ENCODE measurements around the gene RFX3. TPM values are rescaled to one million over a fixed set of nuclear protein-coding genes. Genes with fewer than 3 reads are reported as not detected.
A peak's percentile ranks its signal among the peaks of the same experiment; 100 is the strongest.

The RFX3 gene
- total RNA-seq, 1 donor: 1.4 TPM

DNA sequence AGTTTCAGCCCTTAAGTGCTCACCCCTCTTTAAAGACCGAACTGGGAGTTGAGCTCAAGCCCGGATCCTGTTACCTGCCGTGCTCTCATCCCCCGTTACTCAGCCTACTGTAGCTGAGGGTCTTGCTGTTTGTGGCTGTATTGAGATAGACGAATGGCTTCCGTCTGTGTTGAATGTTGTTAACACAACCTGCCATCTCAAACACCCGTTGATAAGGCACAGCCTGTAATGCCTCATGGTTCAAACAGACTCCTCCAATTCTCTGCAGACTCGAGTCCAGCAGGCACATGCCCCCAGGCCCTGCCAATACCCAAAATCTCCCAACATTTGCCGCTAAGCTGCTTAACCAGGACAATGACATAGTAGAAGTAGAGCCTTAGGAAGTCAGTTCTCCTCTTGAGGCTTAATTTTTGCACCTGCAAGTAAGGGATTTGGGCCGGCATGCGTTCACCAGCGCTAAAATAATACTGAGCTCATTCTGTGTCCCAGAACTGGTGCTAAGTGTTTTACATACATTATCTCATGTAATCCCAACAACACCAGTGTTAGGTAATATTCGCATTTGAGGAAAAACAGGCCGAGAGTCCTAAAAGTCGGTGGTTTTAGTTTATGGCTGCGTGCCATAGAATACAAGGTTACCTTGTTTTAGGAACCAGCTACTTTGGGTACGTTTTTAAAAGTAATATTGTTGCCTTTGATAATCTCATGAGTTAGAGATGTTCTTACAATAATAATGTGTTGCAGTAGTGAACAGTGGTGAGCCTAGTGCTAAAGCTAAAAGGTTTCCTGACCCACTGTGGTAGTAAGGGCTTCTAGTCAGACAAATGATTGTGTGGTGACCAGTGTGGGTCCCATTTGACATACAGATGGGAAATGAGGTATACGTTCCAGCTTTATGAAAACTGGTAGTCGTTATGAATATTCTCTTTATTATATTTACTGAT is 1.5 kb upstream of the RFX3 start:
- DNase-seq (ENCODE audit: insufficient read length, low spot score, missing footprints): peak; percentile 60
- Histone ChIP-seq H3K9me3 (ENCODE audit: low read depth, low read length) (no peaks in the 10 kb centered on the region), H2AFZ (ENCODE audit: low read length) (peak overlapping the region; percentile 94), H3K27ac (ENCODE audit: low read depth, low read length) (peak overlapping the region; percentile 100), H3K27me3 (ENCODE audit: insufficient read depth, low read length) (no peaks in the 10 kb centered on the region), H3K79me2 (ENCODE audit: insufficient read depth, low read length) (peaks cover 33% of the 10 kb centered on the region), H3K4me1 (ENCODE audit: insufficient read depth, low read length) (peaks cover 9% of the 10 kb centered on the region), H3K4me2 (ENCODE audit: insufficient read depth, low read length) (peak overlapping the region; percentile 97), H4K20me1 (ENCODE audit: insufficient read depth, low read length) (no peaks in the 10 kb centered on the region), H3K36me3 (ENCODE audit: insufficient read depth, low read length) (no peaks in the 10 kb centered on the region), H3K4me3 (ENCODE audit: insufficient read depth, low read length) (peak overlapping the region; percentile 86)
- no peak for TF ChIP-seq CTCF (IDR thresholded peaks at IDR 0.05; ENCODE audit: extremely low read depth, low read depth, low read length)

- Histone ChIP-seq H3K36me3 (ENCODE audit: insufficient read depth, low read length) (no peaks in the 10 kb centered on the region), H3K27ac (ENCODE audit: low read depth, low read length) (peak overlapping the region; percentile 100), H3K79me2 (ENCODE audit: insufficient read depth, low read length) (peaks cover 33% of the 10 kb centered on the region), H3K27me3 (ENCODE audit: insufficient read depth, low read length) (no peaks in the 10 kb centered on the region), H4K20me1 (ENCODE audit: insufficient read depth, low read length) (no peaks in the 10 kb centered on the region), H2AFZ (ENCODE audit: low read length) (peak overlapping the region; percentile 94), H3K4me2 (ENCODE audit: insufficient read depth, low read length) (peak overlapping the region; percentile 97), H3K4me1 (ENCODE audit: insufficient read depth, low read length) (peaks cover 9% of the 10 kb centered on the region), H3K9me3 (ENCODE audit: low read depth, low read length) (no peaks in the 10 kb centered on the region), H3K4me3 (ENCODE audit: insufficient read depth, low read length) (peak overlapping the region; percentile 86)
- no peak for TF ChIP-seq CTCF (IDR thresholded peaks at IDR 0.05; ENCODE audit: extremely low read depth, low read depth, low read length)
- peak; percentile 96 for DNase-seq (ENCODE audit: insufficient read length, low spot score, missing footprints)
These were observed 580 bp upstream of the RFX3 start for GRCh38 chr9:3526165-3526996.

- no peak for TF ChIP-seq CTCF (IDR thresholded peaks at IDR 0.05; ENCODE audit: extremely low read depth, low read depth, low read length)
- peak overlapping the region; percentile 92 for H3K27ac ChIP-seq (ENCODE audit: low read depth, low read length)
- peak overlapping the region; percentile 95 for H3K4me2 ChIP-seq (ENCODE audit: insufficient read depth, low read length)
- peak overlapping the region; percentile 83 for H2AFZ ChIP-seq (ENCODE audit: low read length)
- no peaks in the 10 kb centered on the region for H3K27me3 ChIP-seq (ENCODE audit: insufficient read depth, low read length)
- peak overlapping the region; percentile 86 for H3K4me3 ChIP-seq (ENCODE audit: insufficient read depth, low read length)
- peaks cover 9% of the 10 kb centered on the region for H3K4me1 ChIP-seq (ENCODE audit: insufficient read depth, low read length)
- H4K20me1 ChIP-seq (ENCODE audit: insufficient read depth, low read length): no peaks in the 10 kb centered on the region
- peaks cover 33% of the 10 kb centered on the region for H3K79me2 ChIP-seq (ENCODE audit: insufficient read depth, low read length)
- no peaks in the 10 kb centered on the region for H3K9me3 ChIP-seq (ENCODE audit: low read depth, low read length)
- no peaks in the 10 kb centered on the region for H3K36me3 ChIP-seq (ENCODE audit: insufficient read depth, low read length)
- peak; percentile 64 for DNase-seq (ENCODE audit: insufficient read length, low spot score, missing footprints)
These were observed 535 bp downstream of the RFX3 start for GRCh38 chr9:3525096-3525835.

All from osteoblast (primary cell).